CD4-positive, alpha-beta T cell treated with Interleukin-17A for 4 hours (primary cell): ENCODE results near the gene ANKK1.

Source experiments
- DNase-seq: peaks from one replicate; pipeline ENCODE4 v3.0.0-alpha.2; 2020; ENCODE audit warnings: mixed read lengths

The ANKK1 gene

DNA sequence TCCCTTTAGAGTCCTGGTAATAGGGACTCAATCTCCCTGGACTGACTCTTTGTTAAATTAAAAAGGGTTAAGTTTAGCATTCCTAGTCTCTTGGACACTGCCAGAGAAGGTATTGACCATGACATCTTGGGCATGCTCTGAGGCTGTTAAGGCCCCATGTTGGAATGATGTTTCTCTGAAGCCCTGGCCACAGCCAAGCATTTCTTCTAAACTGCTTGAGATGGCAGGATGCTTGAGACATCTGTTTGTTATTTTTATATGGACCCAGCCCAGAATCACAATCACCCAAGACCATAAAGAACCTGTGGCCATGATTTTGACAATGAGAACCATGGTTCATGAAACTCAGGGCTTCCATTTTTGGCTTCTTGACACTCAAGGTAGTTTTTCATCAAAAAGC is 5.5 kb upstream of the ANKK1 start:
- no peak for DNase-seq

DNA sequence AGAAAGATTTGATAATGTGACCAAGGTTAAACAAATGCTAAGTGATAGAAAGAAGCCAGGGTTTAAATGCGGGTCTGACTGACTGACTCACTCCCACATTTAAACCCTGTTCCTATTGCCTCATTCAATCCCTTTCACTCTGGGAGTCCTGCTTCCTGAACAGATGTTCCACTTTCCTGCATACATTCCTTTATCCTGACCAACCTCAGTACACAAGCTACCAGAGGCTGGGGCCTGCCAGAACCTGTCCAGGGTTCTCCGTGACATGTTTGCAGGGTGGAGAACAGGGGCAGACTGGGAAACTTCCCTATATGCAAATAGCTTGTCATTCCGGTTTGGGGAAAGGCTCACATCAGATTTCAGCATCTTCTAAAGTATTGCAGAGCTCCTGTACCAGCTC is 3.0 kb upstream of the ANKK1 start:
- no peak for DNase-seq

DNA sequence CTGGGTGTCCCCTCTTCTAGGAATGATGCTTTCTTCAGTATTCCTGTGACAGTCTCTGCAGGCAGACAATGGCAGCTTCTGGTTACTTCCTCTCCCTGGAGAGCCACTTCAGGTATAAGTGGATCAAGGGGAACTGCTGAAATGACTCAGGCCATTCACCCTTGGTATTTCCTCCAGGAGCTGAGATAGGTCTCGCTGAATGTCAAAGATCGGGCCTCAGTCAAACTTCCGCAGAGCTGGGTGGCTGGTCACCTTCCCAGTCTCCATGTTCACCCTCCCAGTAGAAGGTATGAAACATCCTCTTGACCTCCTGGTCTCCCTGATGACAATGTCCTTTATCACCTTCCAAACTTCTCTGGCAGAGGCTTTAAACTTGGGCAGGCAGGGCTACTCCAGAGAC is 1.8 kb upstream of the ANKK1 start:
- DNase-seq = no peak

DNA sequence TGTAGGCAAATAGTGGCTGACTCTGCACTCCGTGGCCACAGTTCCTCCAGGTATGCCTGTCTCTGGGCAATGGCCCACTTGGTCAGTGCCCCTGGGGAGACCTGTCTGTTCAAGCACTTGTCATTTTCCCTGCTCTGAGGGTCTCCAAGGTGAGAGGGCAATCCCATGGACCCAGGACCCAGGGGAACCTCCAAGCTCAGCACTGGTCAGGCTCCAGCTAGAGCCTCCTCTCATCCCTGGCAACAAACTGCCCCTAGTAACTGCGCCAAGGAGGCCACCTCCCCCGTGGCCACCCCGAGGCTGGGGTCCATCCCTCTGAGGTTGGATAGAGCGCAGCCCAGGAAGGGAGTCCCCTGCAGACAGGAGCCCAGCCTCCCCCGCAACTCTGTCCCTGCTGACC is 713 bp upstream of the ANKK1 start:
- DNase-seq = no peak

DNA sequence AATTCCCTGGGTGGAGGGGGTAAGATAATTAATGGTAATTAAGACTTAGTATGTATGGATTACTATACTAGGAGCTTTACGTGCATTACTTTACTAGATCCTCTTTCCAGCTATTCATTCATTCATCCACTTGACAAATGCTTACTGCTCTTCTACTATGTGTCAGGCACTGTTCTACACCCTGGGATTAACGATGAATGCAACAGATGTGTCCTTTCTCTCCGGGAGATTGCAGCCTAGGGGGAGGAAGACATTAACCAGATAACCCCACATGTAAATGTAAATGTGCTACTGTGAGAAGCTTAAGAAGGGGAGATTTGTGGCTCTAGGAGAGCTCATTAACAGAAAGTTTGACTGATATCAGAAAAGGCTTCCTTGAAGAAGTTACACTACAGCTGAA is 1.7 kb downstream of the ANKK1 start:
- no peak for DNase-seq

DNA sequence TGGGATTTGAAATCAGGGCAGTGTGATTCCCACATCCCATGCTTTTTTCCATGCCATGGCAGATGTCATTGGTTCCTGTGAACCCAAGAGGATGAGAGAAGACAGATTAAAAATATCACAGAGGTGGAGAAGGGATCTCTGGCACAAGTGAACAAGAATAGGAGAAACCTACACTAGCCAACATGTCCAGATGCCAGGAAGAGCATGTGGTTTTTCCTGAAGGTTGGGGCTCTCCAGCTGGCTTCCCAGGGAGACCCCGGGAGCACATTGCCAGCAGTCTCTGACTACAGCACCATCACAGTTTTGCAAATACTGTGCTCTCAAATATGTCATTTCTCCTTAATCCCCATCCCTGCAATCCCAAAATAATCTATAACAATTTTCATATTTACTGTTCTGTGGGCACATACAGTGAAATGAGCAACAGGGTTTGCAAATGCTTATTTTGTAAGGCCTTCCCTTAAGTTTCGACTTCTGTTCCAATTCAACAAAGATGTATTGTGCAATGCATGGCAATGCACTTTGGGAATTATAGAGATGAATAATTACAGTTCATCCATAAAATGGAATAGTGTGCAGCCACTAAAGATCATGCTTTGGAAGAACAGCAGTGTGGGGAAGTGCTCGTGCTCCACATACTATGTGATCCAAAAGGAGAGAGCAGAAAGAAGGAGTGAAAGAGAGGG is 4.8 kb downstream of the ANKK1 start:
- DNase-seq = no peak

DNA sequence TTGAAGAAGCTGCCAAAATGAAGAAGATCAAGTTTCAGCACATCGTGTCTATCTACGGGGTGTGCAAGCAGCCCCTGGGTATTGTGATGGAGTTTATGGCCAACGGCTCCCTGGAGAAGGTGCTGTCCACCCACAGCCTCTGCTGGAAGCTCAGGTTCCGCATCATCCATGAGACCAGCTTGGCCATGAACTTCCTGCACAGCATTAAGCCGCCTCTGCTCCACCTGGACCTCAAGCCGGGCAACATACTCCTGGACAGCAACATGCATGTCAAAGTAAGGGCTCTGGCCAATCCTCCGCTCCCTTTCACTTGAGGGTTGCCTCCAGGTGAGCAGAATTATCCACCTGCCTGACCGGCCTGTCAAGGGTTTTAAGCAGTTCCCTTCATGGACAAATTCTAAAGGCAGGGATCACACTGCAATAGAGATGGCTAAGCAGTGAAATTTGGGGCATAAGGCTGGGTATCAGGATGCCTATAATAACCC is 6.0 kb downstream of the ANKK1 start:
- no peak for DNase-seq

DNA sequence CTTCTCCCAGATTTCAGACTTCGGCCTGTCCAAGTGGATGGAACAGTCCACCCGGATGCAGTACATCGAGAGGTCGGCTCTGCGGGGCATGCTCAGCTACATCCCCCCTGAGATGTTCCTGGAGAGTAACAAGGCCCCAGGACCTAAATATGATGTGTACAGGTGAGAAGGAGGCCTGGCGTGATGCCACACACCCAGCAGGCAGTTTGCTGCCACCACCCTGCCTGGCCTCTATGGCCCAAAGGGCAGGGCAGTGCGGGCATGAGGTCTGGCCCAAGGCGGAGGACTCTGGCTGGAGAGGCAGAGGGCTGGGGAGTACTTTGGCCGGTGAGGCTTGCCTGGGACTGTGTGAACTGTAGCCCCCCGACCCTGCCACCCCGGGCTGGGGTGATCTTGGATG is 7.3 kb downstream of the ANKK1 start:
- DNase-seq = no peak

DNA sequence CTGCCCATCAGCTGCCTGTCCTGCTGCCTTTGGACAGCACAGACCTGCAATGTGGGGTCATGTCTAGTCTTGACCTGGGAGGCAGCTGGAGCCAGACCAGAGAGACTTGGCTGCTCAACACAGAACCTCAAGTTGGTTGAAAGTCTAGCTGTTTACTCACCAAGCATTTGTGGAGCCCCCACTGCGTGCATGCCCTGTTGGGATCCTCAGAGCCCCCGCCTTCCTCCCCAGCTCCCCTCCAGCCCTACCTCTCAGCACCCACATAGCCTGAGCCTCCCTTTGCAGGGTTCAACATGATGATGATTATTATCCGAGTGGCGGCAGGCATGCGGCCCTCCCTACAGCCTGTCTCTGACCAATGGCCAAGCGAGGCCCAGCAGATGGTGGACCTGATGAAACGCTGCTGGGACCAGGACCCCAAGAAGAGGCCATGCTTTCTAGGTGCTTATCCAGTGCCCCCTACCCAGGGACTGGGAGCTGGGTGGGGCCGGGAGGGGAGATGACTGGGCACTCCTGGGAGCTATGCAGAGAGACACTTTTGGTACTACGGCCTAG is 8.3 kb downstream of the ANKK1 start:
- no peak for DNase-seq

DNA sequence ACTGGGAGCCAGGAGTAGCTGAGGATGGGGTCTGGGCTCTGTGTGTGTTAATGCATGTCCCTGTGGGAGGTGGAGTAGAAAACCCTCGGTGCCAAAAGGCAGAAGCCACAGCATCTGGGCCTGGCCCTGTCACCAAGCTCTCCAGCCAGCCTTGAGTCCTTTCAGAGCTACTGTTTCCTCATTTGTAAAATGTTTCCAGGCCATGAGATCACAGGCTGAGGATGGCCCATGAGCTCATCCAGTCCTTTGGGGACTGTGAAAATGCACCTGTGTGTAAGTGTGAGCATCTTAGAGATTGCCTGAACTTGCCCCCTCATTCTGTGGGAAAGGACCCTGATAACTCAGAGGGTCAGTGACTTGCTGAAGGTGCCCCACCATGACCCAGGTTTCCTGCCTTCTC is 9.1 kb downstream of the ANKK1 start:
- DNase-seq = no peak

DNA sequence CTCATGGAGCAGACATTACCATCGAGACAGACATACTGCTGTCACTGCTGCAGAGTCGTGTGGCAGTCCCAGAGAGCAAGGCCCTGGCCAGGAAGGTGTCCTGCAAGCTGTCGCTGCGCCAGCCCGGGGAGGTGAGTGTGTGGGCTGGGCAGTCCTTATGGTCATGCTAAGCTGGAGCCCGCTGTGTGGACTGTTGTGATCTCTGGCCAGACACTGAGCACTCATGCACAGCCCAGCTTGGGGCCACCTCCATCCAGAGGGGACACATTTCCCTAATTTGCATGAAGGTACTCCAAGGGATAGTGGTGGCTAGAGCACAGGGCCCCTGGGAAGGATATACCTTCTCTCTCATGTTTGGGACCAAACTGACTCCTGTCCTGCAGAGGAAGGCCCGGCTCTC is 9.6 kb downstream of the ANKK1 start:
- DNase-seq = no peak

DNA sequence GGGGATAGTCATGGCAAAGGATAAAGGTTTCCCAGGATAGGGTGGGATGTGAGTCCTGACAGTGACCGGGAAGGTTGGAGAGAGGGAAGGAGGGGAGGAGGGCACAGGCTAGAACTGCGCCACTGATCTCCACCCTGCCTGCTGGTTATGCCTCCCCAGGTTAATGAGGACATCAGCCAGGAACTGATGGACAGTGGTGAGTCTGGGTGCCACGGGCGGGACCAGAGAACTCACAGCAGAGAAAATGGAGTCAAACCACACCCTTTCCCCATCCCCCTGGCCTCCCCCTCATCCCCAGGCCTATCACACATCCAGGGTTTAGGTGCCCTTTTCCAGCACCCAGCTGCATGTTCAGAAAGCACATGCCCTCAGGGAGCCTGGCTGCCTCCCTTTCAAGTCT is 10.2 kb downstream of the ANKK1 start:
- no peak for DNase-seq

DNA sequence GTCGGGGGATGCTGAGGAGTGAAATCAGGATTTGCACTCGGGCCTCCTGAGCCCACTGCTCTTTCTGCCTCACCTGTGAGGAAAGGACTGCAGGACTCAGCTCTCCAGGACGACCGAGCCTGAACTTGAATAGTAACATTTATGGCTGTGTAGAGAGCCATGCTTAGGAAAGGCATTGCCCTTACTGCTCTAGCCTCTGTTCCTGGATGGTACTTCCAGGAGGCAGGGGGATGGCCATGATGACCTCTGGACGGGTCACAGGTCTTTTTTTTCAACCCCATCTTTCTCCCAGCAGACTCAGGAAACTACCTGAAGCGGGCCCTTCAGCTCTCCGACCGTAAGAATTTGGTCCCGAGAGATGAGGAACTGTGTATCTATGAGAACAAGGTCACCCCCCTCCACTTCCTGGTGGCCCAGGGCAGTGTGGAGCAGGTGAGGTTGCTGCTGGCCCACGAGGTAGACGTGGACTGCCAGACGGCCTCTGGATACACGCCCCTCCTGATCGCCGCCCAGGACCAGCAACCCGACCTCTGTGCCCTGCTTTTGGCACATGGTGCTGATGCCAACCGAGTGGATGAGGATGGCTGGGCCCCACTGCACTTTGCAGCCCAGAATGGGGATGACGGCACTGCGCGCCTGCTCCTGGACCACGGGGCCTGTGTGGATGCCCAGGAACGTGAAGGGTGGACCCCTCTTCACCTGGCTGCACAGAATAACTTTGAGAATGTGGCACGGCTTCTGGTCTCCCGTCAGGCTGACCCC is 11.3 kb downstream of the ANKK1 start:
- DNase-seq = no peak

DNA sequence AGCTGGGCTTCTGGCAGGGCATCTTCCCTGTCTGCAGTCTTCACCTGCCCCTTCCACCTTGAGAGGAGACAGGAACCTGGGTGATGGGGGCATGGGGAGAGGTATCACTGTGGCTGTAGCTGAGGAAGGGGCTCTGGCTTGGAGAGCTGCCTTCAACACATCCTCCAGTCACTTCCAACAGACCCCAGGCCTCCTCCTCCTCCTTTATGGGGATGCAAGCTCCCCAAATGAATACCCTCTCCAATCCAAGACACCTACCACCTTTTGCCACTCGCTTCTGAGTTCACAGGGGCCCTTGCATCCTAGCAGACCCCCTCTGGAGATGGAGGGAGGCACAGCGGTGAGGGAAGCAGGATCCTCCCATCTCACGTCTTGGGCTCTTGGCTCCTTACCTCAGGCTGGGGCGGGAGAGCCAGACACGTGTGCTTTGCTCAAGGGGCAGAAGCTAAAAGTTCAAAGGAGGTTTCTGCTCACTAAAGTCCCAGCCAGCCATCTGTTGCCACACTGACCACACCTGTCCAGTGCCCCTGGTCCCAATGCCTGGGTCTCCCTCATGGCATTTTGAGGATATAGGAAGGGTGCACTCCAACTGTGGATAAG is 13.2 kb downstream of the ANKK1 start:
- no peak for DNase-seq

DNA sequence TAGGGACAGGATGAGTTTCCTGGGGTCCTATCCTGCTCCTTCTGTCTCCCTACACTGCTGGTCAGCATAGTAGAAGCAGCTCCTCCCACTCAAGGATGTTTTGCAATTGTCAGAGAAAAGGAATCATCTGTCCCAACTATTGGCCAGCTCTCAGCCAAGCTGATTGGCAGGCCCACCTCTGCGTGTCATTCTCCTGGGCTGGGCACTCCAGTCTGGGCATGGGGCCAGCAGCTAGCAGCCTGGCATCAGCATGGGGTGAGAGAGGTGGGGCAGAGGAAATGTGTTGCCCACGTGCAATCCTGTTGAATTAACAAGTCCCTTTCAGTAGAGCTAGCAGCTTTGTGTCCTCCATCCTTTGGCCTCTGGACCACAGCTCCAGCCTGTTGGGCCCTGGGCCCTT is 14.1 kb downstream of the ANKK1 start:
- DNase-seq = no peak

DNA sequence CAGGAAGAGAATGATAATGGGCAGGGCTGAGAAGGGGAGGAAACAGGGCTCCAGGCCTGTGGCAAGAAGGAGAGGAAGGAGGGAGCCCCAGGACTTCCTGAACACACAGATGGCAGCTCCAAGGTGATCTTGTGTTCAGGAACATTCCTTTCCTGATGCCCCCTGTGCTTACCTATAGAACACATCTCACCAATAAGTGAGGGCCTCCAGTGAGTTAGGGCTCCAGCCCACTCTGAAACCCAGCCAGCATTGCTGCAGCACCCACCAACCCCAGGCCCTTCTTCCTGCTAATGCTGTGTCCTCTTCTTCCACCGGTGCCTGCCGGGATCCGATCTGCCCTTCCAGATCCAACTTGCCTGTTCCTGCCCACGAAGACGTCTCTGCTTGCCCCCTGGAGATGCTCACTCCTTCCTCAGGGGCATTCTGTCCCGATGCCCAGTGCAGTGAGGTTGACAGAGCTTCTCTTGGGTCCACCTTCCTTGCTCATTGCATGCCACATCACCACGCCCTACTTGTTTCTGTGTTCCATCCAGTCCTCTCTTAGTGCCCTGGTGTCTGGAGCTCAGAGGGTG is 17.4 kb downstream of the ANKK1 start:
- no peak for DNase-seq

DNA sequence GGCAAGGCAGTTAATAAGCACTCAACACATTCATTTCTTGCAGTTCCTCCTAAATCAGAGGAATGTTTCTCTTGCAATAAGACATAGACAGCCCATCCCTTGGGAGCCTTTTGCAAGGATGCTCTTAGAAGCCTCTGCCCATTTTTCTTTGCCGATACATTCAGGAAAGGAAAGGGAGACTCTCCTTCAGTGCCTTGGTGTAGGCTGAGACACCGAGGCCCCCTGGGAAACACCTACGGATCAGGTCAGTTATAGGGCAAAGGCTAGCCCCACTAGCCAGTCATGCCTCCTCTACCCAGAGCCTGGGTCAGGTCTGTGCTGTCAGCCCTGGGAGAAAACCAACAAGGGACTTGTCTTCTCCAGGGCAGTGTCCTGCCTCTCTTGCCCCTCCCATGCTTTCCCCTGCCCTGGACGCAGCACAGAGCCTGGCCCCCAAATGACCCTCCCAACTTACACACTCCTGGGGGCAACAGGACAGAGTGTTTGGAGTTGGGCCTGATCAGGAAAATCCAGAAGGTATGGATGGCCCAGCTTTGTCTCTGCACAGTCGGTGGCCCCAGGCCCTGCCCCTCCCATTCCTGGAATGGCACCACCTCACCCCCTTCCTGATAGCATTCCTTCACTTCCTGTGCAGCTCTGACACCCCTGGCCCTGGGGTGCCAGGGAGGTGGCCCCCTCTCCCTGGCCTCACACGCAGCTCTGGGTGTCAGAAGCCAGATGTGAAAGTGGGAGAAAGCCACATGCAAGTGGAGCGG is 18.3 kb downstream of the ANKK1 start:
- DNase-seq = no peak

DNA sequence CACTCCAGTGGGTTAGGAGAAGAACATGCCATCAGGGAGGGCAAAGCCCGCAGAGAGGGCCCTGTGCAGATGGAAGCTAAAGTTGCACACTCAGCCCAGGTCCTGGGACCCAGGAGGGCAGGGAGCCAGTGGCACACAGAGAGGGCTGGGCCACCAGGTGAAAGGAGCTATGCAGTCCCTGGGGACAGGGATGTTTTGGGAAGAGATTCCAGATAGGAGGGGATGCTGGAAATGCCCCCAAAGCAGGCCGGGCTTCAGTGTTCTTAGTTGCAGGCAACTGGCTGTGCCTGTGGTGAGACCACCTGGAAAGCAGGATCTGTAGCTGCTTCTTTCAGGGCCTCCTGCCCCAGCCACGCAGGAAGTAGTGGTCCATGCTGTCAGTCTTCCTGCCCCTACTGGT is 19.6 kb downstream of the ANKK1 start:
- no peak for DNase-seq

DNA sequence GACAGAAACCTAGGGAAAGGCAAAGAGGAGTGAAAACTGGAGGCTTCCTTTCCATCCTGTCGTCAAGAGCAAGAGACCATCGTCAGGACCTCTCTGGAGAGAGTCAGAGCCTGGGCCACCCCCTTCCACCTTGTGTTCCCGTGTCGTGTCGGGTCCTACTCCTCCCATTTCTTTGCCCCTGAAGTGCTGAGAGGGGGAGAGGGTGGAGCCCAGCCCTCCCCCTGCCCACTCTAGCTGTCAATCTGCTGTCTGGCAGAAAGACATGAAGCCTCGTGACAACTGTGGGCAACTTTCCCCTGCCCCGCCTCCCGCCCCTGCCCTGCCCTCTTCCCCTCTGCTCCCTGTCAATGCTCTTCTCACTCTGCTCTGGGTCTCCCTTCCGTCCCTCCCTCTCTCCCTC is 20.6 kb downstream of the ANKK1 start:
- DNase-seq = no peak

DNA sequence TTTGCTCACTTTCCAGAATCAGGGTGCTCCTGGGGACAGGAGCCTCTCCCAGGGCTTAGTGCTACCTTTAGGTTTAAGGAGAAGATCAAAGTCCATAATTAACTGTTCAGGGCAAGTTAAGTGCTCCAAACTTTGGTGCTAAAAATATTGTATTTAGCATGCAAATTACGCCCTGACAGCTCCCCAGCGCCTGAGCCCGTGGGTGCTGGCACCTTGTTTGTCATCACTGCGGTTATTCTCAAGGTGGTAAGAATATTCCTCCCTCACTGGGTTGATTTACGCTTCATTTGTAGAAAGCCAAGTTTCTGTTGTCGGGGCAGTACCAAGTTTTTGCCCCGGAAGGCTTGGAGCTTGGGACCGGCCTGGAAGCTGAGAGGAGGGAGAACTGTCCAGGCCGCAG is 21.3 kb downstream of the ANKK1 start:
- DNase-seq = no peak

DNA sequence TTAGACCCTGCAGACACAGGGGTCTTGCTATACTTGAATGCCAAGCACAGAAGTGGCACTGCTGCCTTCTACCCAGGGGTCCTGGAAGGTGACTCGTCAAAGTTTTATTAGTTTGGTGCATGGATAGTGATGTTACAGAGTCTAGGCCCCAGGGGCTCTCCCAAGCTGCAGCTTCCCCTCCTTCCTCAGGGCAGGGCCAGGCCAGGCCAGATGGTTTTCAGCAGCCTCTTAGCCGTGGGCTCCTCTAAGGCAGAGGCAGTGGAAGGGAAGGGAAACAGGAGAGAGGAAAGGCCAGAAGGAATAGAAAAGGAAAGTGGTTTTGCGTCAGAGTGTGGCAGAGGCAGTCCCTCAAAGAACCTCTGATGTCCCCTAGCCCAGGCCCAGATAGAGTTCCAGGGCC is 21.9 kb downstream of the ANKK1 start:
- no peak for DNase-seq

DNA sequence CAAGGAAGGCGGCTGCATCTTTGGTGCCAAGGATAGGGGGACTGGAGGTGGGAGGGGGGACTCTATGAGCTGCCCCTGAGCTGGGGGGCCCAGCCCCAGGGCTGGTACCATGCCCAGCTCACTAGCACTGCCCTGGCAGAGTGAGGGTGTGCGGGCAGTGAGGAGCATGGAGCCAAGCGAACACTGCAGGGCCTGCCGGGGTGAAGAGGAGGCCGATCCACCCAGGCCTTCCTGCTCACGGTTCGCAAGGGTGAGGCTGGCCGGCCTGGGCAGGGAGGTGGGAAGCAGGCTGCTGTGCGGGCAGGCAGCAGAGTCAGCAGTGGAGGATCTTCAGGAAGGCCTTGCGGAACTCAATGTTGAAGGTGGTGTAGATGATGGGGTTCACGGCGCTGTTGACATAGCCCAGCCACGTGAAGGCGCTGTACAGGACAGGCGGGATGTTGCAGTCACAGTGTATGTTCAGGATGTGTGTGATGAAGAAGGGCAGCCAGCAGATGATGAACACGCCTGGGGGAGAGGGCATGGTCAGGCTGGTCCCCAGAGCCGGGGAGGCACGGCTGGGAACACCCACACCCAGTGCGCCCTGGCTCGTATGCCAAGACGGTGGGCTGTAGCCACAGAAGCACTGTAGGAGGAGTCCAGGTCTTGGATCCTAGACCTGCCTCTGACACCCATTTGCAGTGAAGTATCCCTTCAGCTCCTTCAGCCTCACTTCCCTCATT is 23.0 kb downstream of the ANKK1 start:
- no peak for DNase-seq
